ENCODE results near the gene TOX2. TPM values are rescaled to one million over a fixed set of nuclear protein-coding genes. Genes with fewer than 3 reads are reported as not detected.

The TOX2 gene
- total RNA-seq, 1 experiment from 2014 or later: 1.8 TPM

GRCh38 chr20:44117296-44118184, 202.9 kb downstream of the TOX2 start:
- POLR2A ChIA-PET (ENCODE audit: unreplicated experiment): no interaction called here

GRCh38 chr20:44118185-44119033, 203.8 kb downstream of the TOX2 start:
- CTCF ChIA-PET: interaction anchor here (0.6 to 2.6 kb wide), 2 partner anchors 40 to 71 kb away, joined by 3 to 85 read pairs; no protein-coding TSS in a partner anchor
- TF ChIP-seq EZH2phosphoT487 (IDR thresholded peaks at IDR 0.05; ENCODE audit: borderline replicate concordance, low read length) (no peak), EZH2 (IDR thresholded peaks at IDR 0.05; ENCODE audit: low read length, unreplicated experiment) (no peak), CTCF (conservative IDR thresholded peaks at IDR 0.05; ENCODE audit: low read depth, low read length) (no peak)
- no peaks in the 10 kb centered on the region for H3K79me2 ChIP-seq (ENCODE audit: low read length)
- ATAC-seq: no peak
- no peak overlapping the region for H3K4me3 ChIP-seq (ENCODE audit: low read length)
- no peak for DNase-seq
- H3K4me1 ChIP-seq (ENCODE audit: insufficient read depth, low read length): peaks cover 11% of the 10 kb centered on the region; the same call in 1 of the 2 replicates
- no peak overlapping the region for H3K27ac ChIP-seq (ENCODE audit: low read length)
- H3K27me3 ChIP-seq (ENCODE audit: low read length): no peaks in the 10 kb centered on the region
- no peaks in the 10 kb centered on the region for H3K9me3 ChIP-seq (ENCODE audit: low read length)
- no peaks in the 10 kb centered on the region for H3K36me3 ChIP-seq (ENCODE audit: low read depth, low read length)
- H3K9ac ChIP-seq (ENCODE audit: low read length): no peak overlapping the region
- H4K20me1 ChIP-seq (ENCODE audit: low read length): no peaks in the 10 kb centered on the region
- no TSS peak for BruUV-seq (replicated peaks)
- no peaks in the 10 kb centered on the region for H3K9me2 ChIP-seq (replicated peaks; ENCODE audit: low read length)
- no peaks in the 10 kb centered on the region for H3F3A ChIP-seq (ENCODE audit: low read length, unreplicated experiment)
- H3K4me2 ChIP-seq (ENCODE audit: low read length): no peak overlapping the region
- POLR2A ChIA-PET (ENCODE audit: unreplicated experiment): no interaction called here
- intact Hi-C loops (cut with micrococcal nuclease): loop anchor here (10.0 kb wide), 1 partner anchor 196 kb away; the partner anchor contains the start of gene FITM2
- no peak overlapping the region for H2AFZ ChIP-seq (ENCODE audit: low read length)

More at GRCh38 chr20:44117296-44118184, 202.9 kb downstream of the TOX2 start:
- H3K4me2 ChIP-seq (ENCODE audit: low read length): no peak overlapping the region
- no peak overlapping the region for H3K4me3 ChIP-seq (ENCODE audit: low read length)
- H3K79me2 ChIP-seq (ENCODE audit: low read length): no peaks in the 10 kb centered on the region
- ATAC-seq (no peak), DNase-seq (no peak)
- CTCF ChIA-PET: interaction anchor here (0.6 to 2.6 kb wide), 7 partner anchors 40 to 246 kb away, joined by 3 to 85 read pairs (median 4); no protein-coding TSS in a partner anchor
- TF ChIP-seq CTCF (conservative IDR thresholded peaks at IDR 0.05; ENCODE audit: low read depth, low read length) (no peak), EZH2phosphoT487 (IDR thresholded peaks at IDR 0.05; ENCODE audit: borderline replicate concordance, low read length) (no peak), EZH2 (IDR thresholded peaks at IDR 0.05; ENCODE audit: low read length, unreplicated experiment) (no peak)
- H2AFZ ChIP-seq (ENCODE audit: low read length): no peak overlapping the region
- no peaks in the 10 kb centered on the region for H4K20me1 ChIP-seq (ENCODE audit: low read length)
- no peaks in the 10 kb centered on the region for H3K9me3 ChIP-seq (ENCODE audit: low read length)
- H3K9ac ChIP-seq (ENCODE audit: low read length): no peak overlapping the region
- H3K9me2 ChIP-seq (replicated peaks; ENCODE audit: low read length): no peaks in the 10 kb centered on the region
- peaks cover 11% of the 10 kb centered on the region; the same call in 1 of the 2 replicates for H3K4me1 ChIP-seq (ENCODE audit: insufficient read depth, low read length)
- BruUV-seq (replicated peaks): no TSS peak
- intact Hi-C loops (cut with micrococcal nuclease): loop anchor here (2.0 to 10.0 kb wide), 2 partner anchors 197 to 263 kb away; partner anchors contain the start of gene FITM2
- H3K27me3 ChIP-seq (ENCODE audit: low read length): no peaks in the 10 kb centered on the region
- no peaks in the 10 kb centered on the region for H3K36me3 ChIP-seq (ENCODE audit: low read depth, low read length)
- no peak overlapping the region for H3K27ac ChIP-seq (ENCODE audit: low read length)
- no peaks in the 10 kb centered on the region for H3F3A ChIP-seq (ENCODE audit: low read length, unreplicated experiment)

Other genes with a start within 250 kb of the TOX2 start
- 95.9 and 103 TPM in 2 replicates for gene MYBL2, start 247.7 kb upstream of the TOX2 start, total RNA-seq (2014; rRNA removed)
- gene GTSF1L, start 187.8 kb upstream of the TOX2 start, total RNA-seq (2014; rRNA removed): 0.52 TPM in 1 of 2 replicates, not detected in the other

Measured in PC-3 (cell line).